Measurements from ENCODE around the gene LRPAP1. TPM values are rescaled to one million over a fixed set of nuclear protein-coding genes. Genes with fewer than 3 reads are reported as not detected.

LRPAP1 gene
- total and polyA plus RNA-seq, 2 experiments from 2014 or later: 63.0 to 82.5 TPM

DNA sequence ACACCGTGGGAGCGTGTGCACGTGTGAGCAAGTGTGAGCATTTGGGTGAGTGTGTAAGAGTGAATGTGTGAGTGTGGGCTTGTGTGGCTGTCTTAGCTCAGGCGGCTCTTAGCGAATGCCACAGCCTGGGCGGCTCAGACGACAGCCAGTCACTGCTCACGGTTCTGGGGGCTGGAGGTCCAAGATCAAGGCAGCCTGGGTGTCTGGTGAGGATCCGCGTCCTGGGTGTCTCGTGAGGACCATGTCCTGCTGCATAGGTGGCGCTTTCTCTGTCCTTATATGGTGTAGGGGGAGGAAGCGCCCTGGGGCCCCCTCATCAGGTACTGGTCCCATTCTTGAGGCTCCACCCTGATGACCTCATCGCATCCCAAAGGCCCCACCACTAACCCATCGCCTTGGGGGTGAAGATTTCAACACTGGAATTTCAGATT is 64.6 kb downstream of the LRPAP1 start:
- Histone ChIP-seq H3K4me2 (no peak overlapping the region), H3K36me3 (ENCODE audit: insufficient read depth) (no peaks in the 10 kb centered on the region), H4K20me1 (replicated peaks; ENCODE audit: insufficient read depth) (no peaks in the 10 kb centered on the region), H3K9me2 (ENCODE audit: insufficient read depth) (no peaks in the 10 kb centered on the region), H3K27ac (ENCODE audit: low read depth) (no peak overlapping the region), H3F3A (replicated peaks; ENCODE audit: low read depth) (no peaks in the 10 kb centered on the region), H3K79me2 (replicated peaks; ENCODE audit: insufficient read depth) (no peaks in the 10 kb centered on the region), H3K4me1 (ENCODE audit: insufficient read depth) (no peaks in the 10 kb centered on the region; the same call in 1 of the 2 replicates), H3K4me3 (no peak overlapping the region), H3K27me3 (ENCODE audit: insufficient read depth) (peaks cover 13% of the 10 kb centered on the region), H2AFZ (no peak overlapping the region)
- Mint-ChIP-seq H3K9me3 (no peaks in the 10 kb centered on the region; the same call in 2 of the 3 replicates), H3K4me1 (no peaks in the 10 kb centered on the region; the same call in 2 of the 3 replicates), H3K4me3 (no peak overlapping the region), H3K27ac (no peak overlapping the region), H3K36me3 (ENCODE audit: low read depth) (no peaks in the 10 kb centered on the region), H3K27me3 (ENCODE audit: insufficient read depth, low read depth, poor library complexity) (peaks cover 30% of the 10 kb centered on the region)
- ATAC-seq (no peak), DNase-seq (ENCODE audit: low spot score) (no peak)
- TF ChIP-seq STAT1 (IDR thresholded peaks at IDR 0.05; ENCODE audit: unreplicated experiment) (no peak), CREB1 (CRISPR knock-in tag; IDR thresholded peaks at IDR 0.05; ENCODE audit: low read depth) (no peak), NANOG (IDR thresholded peaks at IDR 0.05; ENCODE audit: borderline replicate concordance) (no peak), POLR2AphosphoS5 (IDR thresholded peaks at IDR 0.05; ENCODE audit: low read depth) (no peak), JUNB (IDR thresholded peaks at IDR 0.05; ENCODE audit: unreplicated experiment) (no peak), ZNF114 (CRISPR knock-in tag; IDR thresholded peaks at IDR 0.05) (no peak), EZH2phosphoT487 (IDR thresholded peaks at IDR 0.05; ENCODE audit: unreplicated experiment) (no peak), EZH2 (IDR thresholded peaks at IDR 0.05; ENCODE audit: low read depth, unreplicated experiment) (no peak), ZNF331 (CRISPR knock-in tag; IDR thresholded peaks at IDR 0.05; ENCODE audit: low read depth) (no peak)
- TF ChIP-seq, protein P1, sequence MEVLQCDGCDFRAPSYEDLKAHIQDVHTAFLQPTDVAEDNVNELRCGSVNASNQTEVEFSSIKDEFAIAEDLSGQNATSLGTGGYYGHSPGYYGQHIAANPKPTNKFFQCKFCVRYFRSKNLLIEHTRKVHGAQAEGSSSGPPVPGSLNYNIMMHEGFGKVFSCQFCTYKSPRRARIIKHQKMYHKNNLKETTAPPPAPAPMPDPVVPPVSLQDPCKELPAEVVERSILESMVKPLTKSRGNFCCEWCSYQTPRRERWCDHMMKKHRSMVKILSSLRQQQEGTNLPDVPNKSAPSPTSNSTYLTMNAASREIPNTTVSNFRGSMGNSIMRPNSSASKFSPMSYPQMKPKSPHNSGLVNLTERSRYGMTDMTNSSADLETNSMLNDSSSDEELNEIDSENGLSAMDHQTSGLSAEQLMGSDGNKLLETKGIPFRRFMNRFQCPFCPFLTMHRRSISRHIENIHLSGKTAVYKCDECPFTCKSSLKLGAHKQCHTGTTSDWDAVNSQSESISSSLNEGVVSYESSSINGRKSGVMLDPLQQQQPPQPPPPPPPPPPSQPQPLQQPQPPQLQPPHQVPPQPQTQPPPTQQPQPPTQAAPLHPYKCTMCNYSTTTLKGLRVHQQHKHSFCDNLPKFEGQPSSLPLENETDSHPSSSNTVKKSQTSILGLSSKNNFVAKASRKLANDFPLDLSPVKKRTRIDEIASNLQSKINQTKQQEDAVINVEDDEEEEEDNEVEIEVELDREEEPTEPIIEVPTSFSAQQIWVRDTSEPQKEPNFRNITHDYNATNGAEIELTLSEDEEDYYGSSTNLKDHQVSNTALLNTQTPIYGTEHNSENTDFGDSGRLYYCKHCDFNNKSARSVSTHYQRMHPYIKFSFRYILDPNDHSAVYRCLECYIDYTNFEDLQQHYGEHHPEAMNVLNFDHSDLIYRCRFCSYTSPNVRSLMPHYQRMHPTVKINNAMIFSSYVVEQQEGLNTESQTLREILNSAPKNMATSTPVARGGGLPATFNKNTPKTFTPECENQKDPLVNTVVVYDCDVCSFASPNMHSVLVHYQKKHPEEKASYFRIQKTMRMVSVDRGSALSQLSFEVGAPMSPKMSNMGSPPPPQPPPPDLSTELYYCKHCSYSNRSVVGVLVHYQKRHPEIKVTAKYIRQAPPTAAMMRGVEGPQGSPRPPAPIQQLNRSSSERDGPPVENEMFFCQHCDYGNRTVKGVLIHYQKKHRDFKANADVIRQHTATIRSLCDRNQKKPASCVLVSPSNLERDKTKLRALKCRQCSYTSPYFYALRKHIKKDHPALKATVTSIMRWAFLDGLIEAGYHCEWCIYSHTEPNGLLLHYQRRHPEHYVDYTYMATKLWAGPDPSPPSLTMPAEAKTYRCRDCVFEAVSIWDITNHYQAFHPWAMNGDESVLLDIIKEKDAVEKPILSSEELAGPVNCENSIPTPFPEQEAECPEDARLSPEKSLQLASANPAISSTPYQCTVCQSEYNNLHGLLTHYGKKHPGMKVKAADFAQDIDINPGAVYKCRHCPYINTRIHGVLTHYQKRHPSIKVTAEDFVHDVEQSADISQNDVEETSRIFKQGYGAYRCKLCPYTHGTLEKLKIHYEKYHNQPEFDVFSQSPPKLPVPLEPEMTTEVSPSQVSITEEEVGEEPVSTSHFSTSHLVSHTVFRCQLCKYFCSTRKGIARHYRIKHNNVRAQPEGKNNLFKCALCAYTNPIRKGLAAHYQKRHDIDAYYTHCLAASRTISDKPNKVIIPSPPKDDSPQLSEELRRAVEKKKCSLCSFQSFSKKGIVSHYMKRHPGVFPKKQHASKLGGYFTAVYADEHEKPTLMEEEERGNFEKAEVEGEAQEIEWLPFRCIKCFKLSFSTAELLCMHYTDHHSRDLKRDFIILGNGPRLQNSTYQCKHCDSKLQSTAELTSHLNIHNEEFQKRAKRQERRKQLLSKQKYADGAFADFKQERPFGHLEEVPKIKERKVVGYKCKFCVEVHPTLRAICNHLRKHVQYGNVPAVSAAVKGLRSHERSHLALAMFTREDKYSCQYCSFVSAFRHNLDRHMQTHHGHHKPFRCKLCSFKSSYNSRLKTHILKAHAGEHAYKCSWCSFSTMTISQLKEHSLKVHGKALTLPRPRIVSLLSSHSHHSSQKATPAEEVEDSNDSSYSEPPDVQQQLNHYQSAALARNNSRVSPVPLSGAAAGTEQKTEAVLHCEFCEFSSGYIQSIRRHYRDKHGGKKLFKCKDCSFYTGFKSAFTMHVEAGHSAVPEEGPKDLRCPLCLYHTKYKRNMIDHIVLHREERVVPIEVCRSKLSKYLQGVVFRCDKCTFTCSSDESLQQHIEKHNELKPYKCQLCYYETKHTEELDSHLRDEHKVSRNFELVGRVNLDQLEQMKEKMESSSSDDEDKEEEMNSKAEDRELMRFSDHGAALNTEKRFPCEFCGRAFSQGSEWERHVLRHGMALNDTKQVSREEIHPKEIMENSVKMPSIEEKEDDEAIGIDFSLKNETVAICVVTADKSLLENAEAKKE (CRISPR knock-in tag; IDR thresholded peaks at IDR 0.05): no peak
- TF ChIP-seq, protein P2, sequence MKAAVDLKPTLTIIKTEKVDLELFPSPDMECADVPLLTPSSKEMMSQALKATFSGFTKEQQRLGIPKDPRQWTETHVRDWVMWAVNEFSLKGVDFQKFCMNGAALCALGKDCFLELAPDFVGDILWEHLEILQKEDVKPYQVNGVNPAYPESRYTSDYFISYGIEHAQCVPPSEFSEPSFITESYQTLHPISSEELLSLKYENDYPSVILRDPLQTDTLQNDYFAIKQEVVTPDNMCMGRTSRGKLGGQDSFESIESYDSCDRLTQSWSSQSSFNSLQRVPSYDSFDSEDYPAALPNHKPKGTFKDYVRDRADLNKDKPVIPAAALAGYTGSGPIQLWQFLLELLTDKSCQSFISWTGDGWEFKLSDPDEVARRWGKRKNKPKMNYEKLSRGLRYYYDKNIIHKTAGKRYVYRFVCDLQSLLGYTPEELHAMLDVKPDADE (IDR thresholded peaks at IDR 0.05): no peak
- TF ChIP-seq, protein P3, sequence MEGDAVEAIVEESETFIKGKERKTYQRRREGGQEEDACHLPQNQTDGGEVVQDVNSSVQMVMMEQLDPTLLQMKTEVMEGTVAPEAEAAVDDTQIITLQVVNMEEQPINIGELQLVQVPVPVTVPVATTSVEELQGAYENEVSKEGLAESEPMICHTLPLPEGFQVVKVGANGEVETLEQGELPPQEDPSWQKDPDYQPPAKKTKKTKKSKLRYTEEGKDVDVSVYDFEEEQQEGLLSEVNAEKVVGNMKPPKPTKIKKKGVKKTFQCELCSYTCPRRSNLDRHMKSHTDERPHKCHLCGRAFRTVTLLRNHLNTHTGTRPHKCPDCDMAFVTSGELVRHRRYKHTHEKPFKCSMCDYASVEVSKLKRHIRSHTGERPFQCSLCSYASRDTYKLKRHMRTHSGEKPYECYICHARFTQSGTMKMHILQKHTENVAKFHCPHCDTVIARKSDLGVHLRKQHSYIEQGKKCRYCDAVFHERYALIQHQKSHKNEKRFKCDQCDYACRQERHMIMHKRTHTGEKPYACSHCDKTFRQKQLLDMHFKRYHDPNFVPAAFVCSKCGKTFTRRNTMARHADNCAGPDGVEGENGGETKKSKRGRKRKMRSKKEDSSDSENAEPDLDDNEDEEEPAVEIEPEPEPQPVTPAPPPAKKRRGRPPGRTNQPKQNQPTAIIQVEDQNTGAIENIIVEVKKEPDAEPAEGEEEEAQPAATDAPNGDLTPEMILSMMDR (conservative IDR thresholded peaks at IDR 0.05; ENCODE audit: low read depth in 2 of 2): no peak
- TF ChIP-seq, protein P4, sequence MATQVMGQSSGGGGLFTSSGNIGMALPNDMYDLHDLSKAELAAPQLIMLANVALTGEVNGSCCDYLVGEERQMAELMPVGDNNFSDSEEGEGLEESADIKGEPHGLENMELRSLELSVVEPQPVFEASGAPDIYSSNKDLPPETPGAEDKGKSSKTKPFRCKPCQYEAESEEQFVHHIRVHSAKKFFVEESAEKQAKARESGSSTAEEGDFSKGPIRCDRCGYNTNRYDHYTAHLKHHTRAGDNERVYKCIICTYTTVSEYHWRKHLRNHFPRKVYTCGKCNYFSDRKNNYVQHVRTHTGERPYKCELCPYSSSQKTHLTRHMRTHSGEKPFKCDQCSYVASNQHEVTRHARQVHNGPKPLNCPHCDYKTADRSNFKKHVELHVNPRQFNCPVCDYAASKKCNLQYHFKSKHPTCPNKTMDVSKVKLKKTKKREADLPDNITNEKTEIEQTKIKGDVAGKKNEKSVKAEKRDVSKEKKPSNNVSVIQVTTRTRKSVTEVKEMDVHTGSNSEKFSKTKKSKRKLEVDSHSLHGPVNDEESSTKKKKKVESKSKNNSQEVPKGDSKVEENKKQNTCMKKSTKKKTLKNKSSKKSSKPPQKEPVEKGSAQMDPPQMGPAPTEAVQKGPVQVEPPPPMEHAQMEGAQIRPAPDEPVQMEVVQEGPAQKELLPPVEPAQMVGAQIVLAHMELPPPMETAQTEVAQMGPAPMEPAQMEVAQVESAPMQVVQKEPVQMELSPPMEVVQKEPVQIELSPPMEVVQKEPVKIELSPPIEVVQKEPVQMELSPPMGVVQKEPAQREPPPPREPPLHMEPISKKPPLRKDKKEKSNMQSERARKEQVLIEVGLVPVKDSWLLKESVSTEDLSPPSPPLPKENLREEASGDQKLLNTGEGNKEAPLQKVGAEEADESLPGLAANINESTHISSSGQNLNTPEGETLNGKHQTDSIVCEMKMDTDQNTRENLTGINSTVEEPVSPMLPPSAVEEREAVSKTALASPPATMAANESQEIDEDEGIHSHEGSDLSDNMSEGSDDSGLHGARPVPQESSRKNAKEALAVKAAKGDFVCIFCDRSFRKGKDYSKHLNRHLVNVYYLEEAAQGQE (IDR thresholded peaks at IDR 0.05; ENCODE audit: unreplicated experiment): no peak
